ENCODE measurements around the gene INVS. TPM values are rescaled to one million over a fixed set of nuclear protein-coding genes. Genes with fewer than 3 reads are reported as not detected.
"Not testable (repeated sequence)": the region's sequence is repeated elsewhere in the genome, so short reads cannot be mapped to it uniquely, and the experiment has no call there.

Gene INVS
- total RNA-seq, 1 experiment from 2014 or later: 15.6 TPM

DNA sequence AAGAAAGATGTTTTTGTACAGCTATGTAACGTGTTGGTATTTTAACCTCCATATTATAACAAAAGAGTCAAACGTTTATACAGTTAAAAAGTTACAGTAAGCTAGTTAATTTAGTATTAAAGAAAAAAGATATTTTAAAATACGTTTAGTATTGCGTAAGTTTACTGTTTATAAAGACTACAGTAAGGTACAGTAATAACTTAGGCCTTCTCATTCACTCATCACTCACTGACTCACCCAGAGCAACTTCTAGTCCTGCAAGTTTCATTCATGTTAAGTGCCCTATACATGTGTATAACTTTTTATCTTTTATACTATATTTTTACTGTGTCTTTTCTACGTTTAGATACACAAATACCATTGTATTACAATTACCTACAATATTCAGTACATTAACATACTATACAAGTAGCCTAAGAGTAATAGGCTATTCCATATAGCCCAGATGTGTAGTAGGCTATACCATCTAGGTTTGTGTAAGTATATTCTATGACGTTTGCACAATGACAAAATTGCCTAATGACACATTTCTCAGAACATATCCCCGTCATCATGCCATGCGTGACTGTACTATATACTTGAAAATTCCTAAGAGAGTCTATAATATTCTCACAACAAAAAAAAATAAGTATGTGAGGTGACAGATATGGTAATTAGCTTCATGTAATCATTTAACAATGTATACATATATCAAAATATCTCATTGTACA, 34.0 kb upstream of the INVS start:
- Mint-ChIP-seq H3K27ac (ENCODE audit: unreplicated experiment) (no peak overlapping the region), H3K4me1 (ENCODE audit: low read depth, unreplicated experiment) (no peaks in the 10 kb centered on the region), H3K9me3 (ENCODE audit: unreplicated experiment) (no peaks in the 10 kb centered on the region), H3K36me3 (ENCODE audit: insufficient read depth, unreplicated experiment) (no peaks in the 10 kb centered on the region), H3K27me3 (ENCODE audit: insufficient read depth, unreplicated experiment) (no peaks in the 10 kb centered on the region), H3K4me3 (ENCODE audit: unreplicated experiment) (no peak overlapping the region)
- intact Hi-C loops (cut with micrococcal nuclease; ENCODE audit: unreplicated experiment): no loop called here
- POLR2A ChIA-PET: no interaction called here
- no peaks in the 10 kb centered on the region for H3K9me3 ChIP-seq
- no peaks in the 10 kb centered on the region for H3K27me3 ChIP-seq (replicated peaks; ENCODE audit: control insufficient read depth, insufficient read depth, low read length)
- BruUV-seq (replicated peaks): no TSS peak
- no peak overlapping the region for H3K4me3 ChIP-seq (ENCODE audit: low read depth, low read length)
- CTCF ChIA-PET: no interaction called here
- no peak for DNase-seq
- no peaks in the 10 kb centered on the region for H3K36me3 ChIP-seq (ENCODE audit: control insufficient read depth, insufficient read depth, low read length)
- TF ChIP-seq, protein P1, sequence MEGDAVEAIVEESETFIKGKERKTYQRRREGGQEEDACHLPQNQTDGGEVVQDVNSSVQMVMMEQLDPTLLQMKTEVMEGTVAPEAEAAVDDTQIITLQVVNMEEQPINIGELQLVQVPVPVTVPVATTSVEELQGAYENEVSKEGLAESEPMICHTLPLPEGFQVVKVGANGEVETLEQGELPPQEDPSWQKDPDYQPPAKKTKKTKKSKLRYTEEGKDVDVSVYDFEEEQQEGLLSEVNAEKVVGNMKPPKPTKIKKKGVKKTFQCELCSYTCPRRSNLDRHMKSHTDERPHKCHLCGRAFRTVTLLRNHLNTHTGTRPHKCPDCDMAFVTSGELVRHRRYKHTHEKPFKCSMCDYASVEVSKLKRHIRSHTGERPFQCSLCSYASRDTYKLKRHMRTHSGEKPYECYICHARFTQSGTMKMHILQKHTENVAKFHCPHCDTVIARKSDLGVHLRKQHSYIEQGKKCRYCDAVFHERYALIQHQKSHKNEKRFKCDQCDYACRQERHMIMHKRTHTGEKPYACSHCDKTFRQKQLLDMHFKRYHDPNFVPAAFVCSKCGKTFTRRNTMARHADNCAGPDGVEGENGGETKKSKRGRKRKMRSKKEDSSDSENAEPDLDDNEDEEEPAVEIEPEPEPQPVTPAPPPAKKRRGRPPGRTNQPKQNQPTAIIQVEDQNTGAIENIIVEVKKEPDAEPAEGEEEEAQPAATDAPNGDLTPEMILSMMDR (IDR thresholded peaks at IDR 0.05; ENCODE audit: insufficient read depth in 1 of 2, low read depth in 1 of 2, low read length in 1 of 2, severe bottlenecking in 1 of 2, unreplicated experiment in 1 of 2): no peak
- peaks cover 7% of the 10 kb centered on the region; the same call in 1 of the 2 replicates for H3K4me1 ChIP-seq

GRCh38 chr9:100066539-100066938, 32.5 kb upstream of the INVS start:
- Histone ChIP-seq H3K9me3 (no peaks in the 10 kb centered on the region), H3K36me3 (ENCODE audit: control insufficient read depth, insufficient read depth, low read length) (no peaks in the 10 kb centered on the region), H3K4me1 (peaks cover 7% of the 10 kb centered on the region; the same call in 1 of the 2 replicates), H3K27me3 (replicated peaks; ENCODE audit: control insufficient read depth, insufficient read depth, low read length) (no peaks in the 10 kb centered on the region), H3K4me3 (ENCODE audit: low read depth, low read length) (no peak overlapping the region)
- Mint-ChIP-seq H3K4me1 (ENCODE audit: low read depth, unreplicated experiment) (no peaks in the 10 kb centered on the region), H3K9me3 (ENCODE audit: unreplicated experiment) (no peaks in the 10 kb centered on the region), H3K27ac (ENCODE audit: unreplicated experiment) (no peak overlapping the region), H3K4me3 (ENCODE audit: unreplicated experiment) (no peak overlapping the region), H3K27me3 (ENCODE audit: insufficient read depth, unreplicated experiment) (no peaks in the 10 kb centered on the region), H3K36me3 (ENCODE audit: insufficient read depth, unreplicated experiment) (no peaks in the 10 kb centered on the region)
- BruUV-seq (replicated peaks): no TSS peak
- TF ChIP-seq, protein P1 (IDR thresholded peaks at IDR 0.05; ENCODE audit: insufficient read depth in 1 of 2, low read depth in 1 of 2, low read length in 1 of 2, severe bottlenecking in 1 of 2, unreplicated experiment in 1 of 2): no peak
- no peak for DNase-seq
- CTCF ChIA-PET: no interaction called here
- POLR2A ChIA-PET: no interaction called here
- intact Hi-C loops (cut with micrococcal nuclease; ENCODE audit: unreplicated experiment): no loop called here

GRCh38 chr9:100067990-100068389, 31.1 kb upstream of the INVS start:
- H3K9me3 Mint-ChIP-seq (ENCODE audit: unreplicated experiment); H3K36me3 Mint-ChIP-seq (ENCODE audit: insufficient read depth, unreplicated experiment); H3K4me1 ChIP-seq; H3K27me3 Mint-ChIP-seq (ENCODE audit: insufficient read depth, unreplicated experiment); POLR2A ChIA-PET; CTCF ChIA-PET; H3K4me3 Mint-ChIP-seq (ENCODE audit: unreplicated experiment); BruUV-seq (replicated peaks); H3K36me3 ChIP-seq (ENCODE audit: control insufficient read depth, insufficient read depth, low read length); H3K9me3 ChIP-seq; DNase-seq; H3K27ac Mint-ChIP-seq (ENCODE audit: unreplicated experiment); H3K27me3 ChIP-seq (replicated peaks; ENCODE audit: control insufficient read depth, insufficient read depth, low read length); H3K4me3 ChIP-seq (ENCODE audit: low read depth, low read length); intact Hi-C loops (cut with micrococcal nuclease; ENCODE audit: unreplicated experiment); H3K4me1 Mint-ChIP-seq (ENCODE audit: low read depth, unreplicated experiment): not testable (repeated sequence)

GRCh38 chr9:100069068-100069467, 30.0 kb upstream of the INVS start:
- H3K4me3 ChIP-seq (ENCODE audit: low read depth, low read length); H3K27ac Mint-ChIP-seq (ENCODE audit: unreplicated experiment); CTCF ChIA-PET; H3K36me3 ChIP-seq (ENCODE audit: control insufficient read depth, insufficient read depth, low read length); H3K4me3 Mint-ChIP-seq (ENCODE audit: unreplicated experiment); H3K9me3 Mint-ChIP-seq (ENCODE audit: unreplicated experiment); H3K27me3 Mint-ChIP-seq (ENCODE audit: insufficient read depth, unreplicated experiment); H3K9me3 ChIP-seq; DNase-seq; POLR2A ChIA-PET; intact Hi-C loops (cut with micrococcal nuclease; ENCODE audit: unreplicated experiment); H3K4me1 ChIP-seq; BruUV-seq (replicated peaks); H3K36me3 Mint-ChIP-seq (ENCODE audit: insufficient read depth, unreplicated experiment); H3K27me3 ChIP-seq (replicated peaks; ENCODE audit: control insufficient read depth, insufficient read depth, low read length); H3K4me1 Mint-ChIP-seq (ENCODE audit: low read depth, unreplicated experiment): not testable (repeated sequence)

Measured in Caco-2 (cell line).